MM.1S (cell line): ENCODE data around the gene RERE.

Source experiments
- DNase-seq: peaks from one replicate; pipeline ENCODE4 v3.0.0-alpha.2; 2015
- H2AFZ ChIP-seq: fragments of 300-600 bp; sonication (generic); 2 replicates; pipeline ENCODE4 v1.6.0; 2016; ENCODE audit warnings: antibody characterized with exemption, low read length
- H3F3A ChIP-seq: fragments of 300-600 bp; sonication (generic); 2 replicates; pipeline ENCODE4 v1.6.1; 2016; ENCODE audit warnings: mild to moderate bottlenecking, antibody characterized with exemption, low read length, moderate library complexity, mixed read lengths; ENCODE audit not compliant: insufficient read depth
- H3K27ac ChIP-seq: fragments of 300-600 bp; sonication (generic); 2 replicates; pipeline ENCODE4 v1.5.1; 2016; ENCODE audit warnings: mild to moderate bottlenecking, low read length
- H3K27me3 ChIP-seq: fragments of 300-600 bp; sonication (generic); replicated peaks from 2 replicates; pipeline ENCODE4 v1.6.0; 2016; ENCODE audit warnings: low read length; ENCODE audit not compliant: insufficient read depth
- H3K36me3 ChIP-seq: fragments of 300-600 bp; sonication (generic); replicated peaks from 2 replicates; pipeline ENCODE4 v1.6.1; 2016; ENCODE audit warnings: mild to moderate bottlenecking, low read length, mixed read lengths; ENCODE audit not compliant: insufficient read depth
- H3K4me1 ChIP-seq: fragments of 300-600 bp; sonication (generic); 2 replicates; pipeline ENCODE4 v1.6.1; 2016; ENCODE audit warnings: low read length, mixed read lengths
- H3K4me2 ChIP-seq: fragments of 300-600 bp; sonication (generic); 2 replicates; pipeline ENCODE4 v1.6.0; 2016; ENCODE audit warnings: low read depth, low read length
- H3K4me3 ChIP-seq: fragments of 300-600 bp; sonication (generic); 2 replicates; pipeline ENCODE4 v1.5.1; 2016; ENCODE audit warnings: low read length, mixed read lengths
- H3K79me2 ChIP-seq: fragments of 300-600 bp; sonication (generic); 2 replicates; pipeline ENCODE4 v1.6.1; 2016; ENCODE audit warnings: mixed run types, low read length, mixed read lengths
- H3K9ac ChIP-seq: fragments of 300-600 bp; sonication (generic); 2 replicates; pipeline ENCODE4 v1.6.1; 2016; ENCODE audit warnings: low read length, mixed read lengths
- H3K9me2 ChIP-seq: fragments of 300-600 bp; sonication (generic); replicated peaks from 2 replicates; pipeline ENCODE4 v1.6.1; 2016; ENCODE audit warnings: mild to moderate bottlenecking, low read length, mixed read lengths; ENCODE audit not compliant: insufficient read depth
- H3K9me3 ChIP-seq: fragments of 300-600 bp; sonication (generic); replicated peaks from 2 replicates; pipeline ENCODE4 v1.6.1; 2016; ENCODE audit warnings: mild to moderate bottlenecking, low read length, mixed read lengths; ENCODE audit not compliant: insufficient read depth
- H4K20me1 ChIP-seq: fragments of 300-600 bp; sonication (generic); 2 replicates; pipeline ENCODE4 v1.6.1; 2016; ENCODE audit warnings: mild to moderate bottlenecking, low read length, moderate library complexity, mixed read lengths; ENCODE audit not compliant: insufficient read depth
- CTCF ChIP-seq: fragments of 300-600 bp; sonication (generic); IDR thresholded peaks from 2 replicates; pipeline ENCODE4 v1.5.1; 2016; ENCODE audit warnings: antibody characterized with exemption, low read length, mixed read lengths
- EZH2 ChIP-seq: fragments of 300-600 bp; sonication (generic); optimal IDR thresholded peaks from 2 replicates; pipeline ENCODE3; 2017; ENCODE audit warnings: low read depth, mild to moderate bottlenecking, antibody characterized with exemption, low read length, mixed read lengths
- EZH2phosphoT487 ChIP-seq: fragments of 300-600 bp; sonication (generic); IDR thresholded peaks from 2 replicates; pipeline ENCODE4 v1.6.1; 2018; ENCODE audit warnings: antibody characterized with exemption, low read length

RERE gene

GRCh38 chr1:8794605-8795004 lies 22.8 kb downstream of the RERE start:
- Histone ChIP-seq H3F3A (no peaks in the 10 kb centered on the region), H3K4me2 (no peak overlapping the region), H3K79me2 (no peaks in the 10 kb centered on the region), H3K27me3 (no peaks in the 10 kb centered on the region), H2AFZ (no peak overlapping the region), H3K4me3 (no peak overlapping the region), H3K4me1 (no peaks in the 10 kb centered on the region), H4K20me1 (no peaks in the 10 kb centered on the region), H3K9me3 (no peaks in the 10 kb centered on the region), H3K27ac (no peak overlapping the region), H3K9me2 (no peaks in the 10 kb centered on the region), H3K9ac (no peak overlapping the region), H3K36me3 (no peaks in the 10 kb centered on the region)
- TF ChIP-seq CTCF (peak; percentile 17; the same call in 1 of the 2 replicates), EZH2phosphoT487 (no peak)
- DNase-seq: no peak

- TF ChIP-seq EZH2 (no peak), CTCF (no peak), EZH2phosphoT487 (no peak)
- H3K4me1 ChIP-seq: no peaks in the 10 kb centered on the region
- H3K9ac ChIP-seq: no peak overlapping the region
- DNase-seq: no peak
- no peak overlapping the region for H3K4me2 ChIP-seq
- H3K9me3 ChIP-seq: no peaks in the 10 kb centered on the region
- no peaks in the 10 kb centered on the region for H3K27me3 ChIP-seq
- H3K27ac ChIP-seq: no peak overlapping the region
- no peaks in the 10 kb centered on the region for H4K20me1 ChIP-seq
- H2AFZ ChIP-seq: no peak overlapping the region
- no peaks in the 10 kb centered on the region for H3F3A ChIP-seq
- H3K4me3 ChIP-seq: no peak overlapping the region
- no peaks in the 10 kb centered on the region for H3K36me3 ChIP-seq
- no peaks in the 10 kb centered on the region for H3K79me2 ChIP-seq
- no peaks in the 10 kb centered on the region for H3K9me2 ChIP-seq
These were observed 25.6 kb downstream of the RERE start for GRCh38 chr1:8791819-8792218.

- Histone ChIP-seq H3K27me3 (no peaks in the 10 kb centered on the region), H3K4me3 (no peak overlapping the region), H3K9ac (no peak overlapping the region), H3F3A (no peaks in the 10 kb centered on the region), H4K20me1 (no peaks in the 10 kb centered on the region), H3K9me3 (no peaks in the 10 kb centered on the region), H2AFZ (no peak overlapping the region), H3K4me2 (no peak overlapping the region), H3K4me1 (no peaks in the 10 kb centered on the region), H3K79me2 (no peaks in the 10 kb centered on the region), H3K9me2 (no peaks in the 10 kb centered on the region), H3K27ac (no peak overlapping the region), H3K36me3 (no peaks in the 10 kb centered on the region)
- TF ChIP-seq EZH2phosphoT487 (no peak), CTCF (no peak), EZH2 (no peak)
- no peak for DNase-seq
These were observed 26.5 kb downstream of the RERE start for GRCh38 chr1:8790987-8791386.

GRCh38 chr1:8790478-8790877 lies 27.0 kb downstream of the RERE start:
- no peaks in the 10 kb centered on the region for H3K4me1 ChIP-seq
- no peaks in the 10 kb centered on the region for H3K9me3 ChIP-seq
- no peaks in the 10 kb centered on the region for H4K20me1 ChIP-seq
- DNase-seq: no peak
- H3F3A ChIP-seq: no peaks in the 10 kb centered on the region
- H3K79me2 ChIP-seq: no peaks in the 10 kb centered on the region
- H3K4me2 ChIP-seq: no peak overlapping the region
- H3K9me2 ChIP-seq: no peaks in the 10 kb centered on the region
- no peak overlapping the region for H3K4me3 ChIP-seq
- no peak overlapping the region for H2AFZ ChIP-seq
- H3K9ac ChIP-seq: no peak overlapping the region
- H3K27me3 ChIP-seq: no peaks in the 10 kb centered on the region
- TF ChIP-seq EZH2phosphoT487 (no peak), CTCF (no peak), EZH2 (no peak)
- H3K27ac ChIP-seq: no peak overlapping the region
- no peaks in the 10 kb centered on the region for H3K36me3 ChIP-seq
